RPMI8226 (cell line): ENCODE data around the gene CPSF7.
"Not testable (repeated sequence)": the region's sequence is repeated elsewhere in the genome, so short reads cannot be mapped to it uniquely, and the experiment has no call there.

ENCODE experiments used
- DNase-seq: peaks from one replicate; pipeline ENCODE4 v3.0.0-alpha.2; 2015

The CPSF7 gene

GRCh38 chr11:61383859-61384258 is 45.9 kb downstream of the CPSF7 start:
- not testable (repeated sequence) for DNase-seq

GRCh38 chr11:61380884-61381283 is 48.9 kb downstream of the CPSF7 start:
- DNase-seq, result no peak

- no peak for DNase-seq
Observed at GRCh38 chr11:61378713-61379313, 51.0 kb downstream of the CPSF7 start.

- DNase-seq, result no peak
Observed at GRCh38 chr11:61377461-61378160, 52.2 kb downstream of the CPSF7 start.

- no peak for DNase-seq
Observed at GRCh38 chr11:61375761-61376108, 54.0 kb downstream of the CPSF7 start.

- DNase-seq, result no peak
Observed at GRCh38 chr11:61372659-61373420, 56.9 kb downstream of the CPSF7 start.

GRCh38 chr11:61370349-61371005 is 59.3 kb downstream of the CPSF7 start:
- DNase-seq, result no peak

GRCh38 chr11:61369372-61370348 is 60.1 kb downstream of the CPSF7 start:
- no peak for DNase-seq

- no peak for DNase-seq
Observed at GRCh38 chr11:61368646-61369045, 61.1 kb downstream of the CPSF7 start.

GRCh38 chr11:61367406-61367805 is 62.4 kb downstream of the CPSF7 start:
- DNase-seq, result no peak

- no peak for DNase-seq
Observed at GRCh38 chr11:61364012-61364675, 65.6 kb downstream of the CPSF7 start.

GRCh38 chr11:61362542-61362875 is 67.3 kb downstream of the CPSF7 start:
- peak; percentile 62 for DNase-seq

- peak; percentile 98 for DNase-seq
Observed at GRCh38 chr11:61361741-61362541, 67.8 kb downstream of the CPSF7 start, which contains the start of the genes CYB561A3 and TMEM138. Gene CYB561A3, minus strand, starts transcription at chr11:61361882. Its CDS starts 5,169 bp downstream, at chr11:61356713. Gene TMEM138, plus strand, starts transcription at chr11:61362374. Its CDS starts 2,017 bp downstream, at chr11:61364391.

- no peak for DNase-seq
Observed at GRCh38 chr11:61361237-61361740, 68.5 kb downstream of the CPSF7 start.

GRCh38 chr11:61359516-61359915 is 70.3 kb downstream of the CPSF7 start:
- DNase-seq, result no peak

GRCh38 chr11:61358566-61358965 is 71.2 kb downstream of the CPSF7 start:
- DNase-seq, result no peak

GRCh38 chr11:61357894-61358239 is 71.9 kb downstream of the CPSF7 start:
- DNase-seq, result no peak

- peak; percentile 69 for DNase-seq
Observed at GRCh38 chr11:61357233-61357893, 72.4 kb downstream of the CPSF7 start.

GRCh38 chr11:61356706-61357105 is 73.1 kb downstream of the CPSF7 start:
- no peak for DNase-seq

GRCh38 chr11:61354208-61354607 is 75.6 kb downstream of the CPSF7 start:
- no peak for DNase-seq
